Stimulated activated effector memory CD8-positive, alpha-beta T cell treated with anti-CD3 and anti-CD28 coated beads, Interleukin-12 subunit alpha, Interleukin-12 subunit beta, amount 100 ng/mL, for 72 hours (primary cell): ENCODE data around the gene CBFA2T2.

Experiments used
- ATAC-seq: fragments of 150-1000 bp; cut with Tn5 transposase; 2 replicates; pipeline ENCODE4 v1.10.0; 2021
- DNase-seq, 2 donors: peaks; one replicate each; pipeline ENCODE4 v3.0.0; 2021 to 2022; ENCODE audit warnings: low spot score in 2 of 2
- H3K27ac Mint-ChIP-seq: one replicate; pipeline ENCODE4 v1.8.0; 2022; ENCODE audit warnings: mild to moderate bottlenecking, mixed read lengths
- H3K36me3 Mint-ChIP-seq: one replicate; pipeline ENCODE4 v1.8.0; 2022; ENCODE audit warnings: mild to moderate bottlenecking, mixed read lengths
- H3K4me1 Mint-ChIP-seq: one replicate; pipeline ENCODE4 v1.8.0; 2022; ENCODE audit warnings: mixed read lengths
- H3K4me3 Mint-ChIP-seq: one replicate; pipeline ENCODE4 v1.8.0; 2022; ENCODE audit warnings: mild to moderate bottlenecking, mixed read lengths
- H3K9me3 Mint-ChIP-seq: one replicate; pipeline ENCODE4 v1.8.0; 2022; ENCODE audit warnings: mixed read lengths

The CBFA2T2 gene

DNA sequence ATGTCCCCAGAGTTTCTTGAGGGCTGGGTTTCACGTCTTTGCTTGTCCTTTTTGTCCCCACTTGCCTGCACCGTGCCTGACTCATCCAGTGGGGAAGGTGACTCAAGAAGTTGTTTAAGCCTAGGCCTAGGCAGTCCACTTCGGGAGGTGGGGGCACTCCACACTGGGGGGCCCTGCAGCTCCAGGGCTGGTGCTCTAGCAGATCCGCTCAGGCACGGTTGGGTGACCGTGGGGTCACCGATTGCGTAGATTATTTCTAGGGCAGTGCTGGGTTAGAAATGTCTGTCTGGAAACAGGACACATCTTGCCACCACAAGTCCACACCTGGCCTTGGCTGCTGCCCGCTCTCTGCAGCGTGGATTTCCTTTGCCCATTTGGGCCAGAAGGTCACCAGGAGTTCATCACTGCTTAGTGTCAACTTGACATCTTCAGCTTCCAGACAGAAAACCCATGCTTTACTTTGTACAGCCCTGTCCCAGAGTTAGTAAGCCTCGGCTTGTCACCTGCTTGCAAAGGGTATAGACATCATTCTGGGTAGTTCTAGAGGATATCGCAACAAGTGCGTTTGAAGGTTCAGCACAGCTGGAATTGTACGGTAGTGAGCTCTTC is 158.6 kb downstream of the CBFA2T2 start:
- DNase-seq (no peak), ATAC-seq (peak; percentile 59)

DNA sequence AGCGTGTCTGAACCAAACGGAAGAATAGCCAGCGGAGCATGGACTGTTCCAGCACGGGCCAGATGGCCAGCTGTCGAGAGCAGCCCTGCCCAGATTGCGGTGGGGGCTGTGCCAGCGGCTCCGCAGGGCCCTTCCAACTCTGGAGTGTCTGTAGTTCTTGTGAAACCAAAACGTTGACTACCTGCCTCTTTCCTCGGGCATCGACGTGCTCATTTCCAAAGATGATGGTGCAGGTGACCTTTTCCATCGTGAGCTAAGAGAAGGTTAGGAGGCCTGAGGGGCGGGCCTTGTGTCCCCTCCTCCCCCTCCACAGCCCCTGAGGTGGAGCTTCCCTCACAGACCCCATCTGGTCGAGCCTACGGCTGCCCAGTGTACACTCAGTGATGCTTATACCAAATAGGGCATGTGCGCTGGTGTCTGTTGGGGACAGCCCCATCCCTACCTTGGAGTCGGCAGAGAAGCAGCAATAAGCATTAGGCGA is 159.3 kb downstream of the CBFA2T2 start:
- H3K4me1 Mint-ChIP-seq: peaks cover 51% of the 10 kb centered on the region

More for the DNA sequence above, 158.6 kb downstream of the CBFA2T2 start:
- peaks cover 49% of the 10 kb centered on the region for H3K4me1 Mint-ChIP-seq
- H3K27ac Mint-ChIP-seq: no peak overlapping the region
- no peaks in the 10 kb centered on the region for H3K9me3 Mint-ChIP-seq
- H3K36me3 Mint-ChIP-seq: peaks cover 17% of the 10 kb centered on the region
- H3K4me3 Mint-ChIP-seq: no peak overlapping the region

DNA sequence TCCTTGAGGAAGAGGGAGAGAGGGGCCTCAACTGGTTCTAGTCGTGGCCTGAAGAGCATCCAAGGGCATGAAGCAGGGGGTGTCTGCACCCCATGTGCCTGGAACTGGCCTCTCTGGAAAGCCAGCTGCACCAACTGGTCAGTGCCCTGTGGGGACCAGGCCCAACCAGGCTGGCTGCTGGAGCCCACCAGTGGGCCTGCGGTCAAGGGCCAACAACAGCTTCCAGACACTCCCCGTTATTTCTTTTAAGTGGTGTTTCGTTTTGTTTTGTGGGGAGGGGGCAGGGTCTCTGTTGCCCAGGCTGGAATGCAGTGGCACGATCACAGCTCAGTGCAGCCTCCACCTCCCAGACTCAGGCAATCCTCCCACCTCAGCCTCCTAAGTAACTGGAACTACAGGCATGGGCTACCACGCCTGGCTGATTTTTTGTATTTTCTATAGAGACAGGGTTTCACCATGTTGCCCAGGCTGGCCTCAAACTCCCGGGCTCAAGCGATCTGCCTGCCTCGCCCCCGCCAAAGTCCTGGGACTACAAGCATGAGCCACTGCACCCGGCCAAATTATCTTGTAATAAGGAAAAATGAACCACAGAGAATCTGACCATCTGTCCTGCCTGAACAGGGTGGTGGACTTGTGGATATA is 160.3 kb downstream of the CBFA2T2 start:
- Mint-ChIP-seq H3K27ac (no peak overlapping the region), H3K36me3 (peaks cover 11% of the 10 kb centered on the region), H3K4me3 (no peak overlapping the region), H3K4me1 (peaks cover 51% of the 10 kb centered on the region), H3K9me3 (no peaks in the 10 kb centered on the region)
- ATAC-seq (no peak), DNase-seq (no peak)

More for the DNA sequence above, 159.3 kb downstream of the CBFA2T2 start:
- peaks cover 17% of the 10 kb centered on the region for H3K36me3 Mint-ChIP-seq
- no peak overlapping the region for H3K27ac Mint-ChIP-seq
- ATAC-seq (no peak), DNase-seq (peak in 1 of 2 donors; percentile 49)
- H3K9me3 Mint-ChIP-seq: no peaks in the 10 kb centered on the region
- no peak overlapping the region for H3K4me3 Mint-ChIP-seq

DNA sequence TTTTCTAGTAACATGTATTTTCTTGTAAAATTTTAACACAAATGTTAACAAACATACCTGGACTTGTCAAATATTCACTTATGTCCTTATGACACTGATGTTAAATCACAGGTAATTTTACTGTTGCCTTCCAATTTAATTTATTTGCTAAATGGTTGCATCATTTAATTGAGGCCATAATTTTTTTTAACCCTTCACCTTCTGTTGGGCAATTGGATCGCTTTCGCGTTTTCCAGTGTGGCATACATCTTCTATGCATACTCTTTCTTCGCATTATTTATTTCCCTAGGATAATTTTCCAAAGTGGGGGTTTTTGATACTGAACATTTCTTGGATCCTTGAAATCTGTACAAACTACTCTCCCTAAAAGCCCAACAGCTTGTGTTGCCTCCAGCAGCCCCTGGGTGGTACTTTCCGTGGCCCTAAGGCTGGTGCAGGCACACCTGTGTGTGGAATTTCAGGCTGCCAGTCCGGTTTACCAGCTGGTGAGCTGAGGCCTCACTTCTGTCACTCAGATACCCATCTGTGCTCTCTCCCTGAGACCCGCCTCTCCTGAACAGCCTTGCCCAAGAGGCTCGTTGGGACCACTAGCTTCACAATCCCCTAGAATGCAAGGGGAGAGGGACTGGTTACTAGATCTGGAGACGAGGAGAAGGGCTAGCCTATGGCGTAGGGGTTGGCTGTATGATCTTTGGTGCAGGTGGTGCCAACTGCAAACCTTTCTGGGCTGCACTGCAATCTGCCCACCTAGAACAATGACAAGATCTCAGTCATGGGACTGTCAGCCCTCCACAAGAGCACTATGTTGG is 161.1 kb downstream of the CBFA2T2 start:
- H3K4me1 Mint-ChIP-seq: peaks cover 51% of the 10 kb centered on the region
- ATAC-seq (no peak), DNase-seq (peak in 1 of 2 donors; percentile 50)
- H3K4me3 Mint-ChIP-seq: no peak overlapping the region
- peak overlapping the region; percentile 92 for H3K27ac Mint-ChIP-seq
- no peaks in the 10 kb centered on the region for H3K9me3 Mint-ChIP-seq
- H3K36me3 Mint-ChIP-seq: peaks cover 4% of the 10 kb centered on the region

DNA sequence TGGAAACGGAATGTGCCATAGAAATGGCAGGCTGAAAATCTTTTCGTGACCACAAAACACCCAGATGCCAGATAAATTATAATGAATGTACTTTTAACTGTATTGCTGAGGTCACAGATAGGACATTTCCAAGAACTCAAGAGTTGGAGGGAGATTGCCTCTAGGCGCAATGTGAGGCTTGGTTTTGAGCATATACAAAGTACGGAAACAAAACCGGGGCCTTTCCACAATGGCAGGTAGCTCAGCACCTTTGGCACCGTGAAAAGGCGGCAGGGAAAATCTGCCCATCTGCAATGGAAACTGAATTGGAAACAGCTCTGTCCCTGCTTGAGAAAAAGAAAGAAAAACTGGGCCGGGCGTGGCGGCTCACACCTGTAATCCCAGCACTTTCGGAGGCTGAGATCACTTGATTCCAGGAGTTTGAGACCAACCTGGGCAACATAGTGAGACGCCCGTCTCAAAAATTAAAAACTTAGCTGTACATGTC is 161.7 kb downstream of the CBFA2T2 start:
- DNase-seq (no peak), ATAC-seq (no peak)
- peaks cover 51% of the 10 kb centered on the region for H3K4me1 Mint-ChIP-seq
- no peak overlapping the region for H3K4me3 Mint-ChIP-seq
- H3K9me3 Mint-ChIP-seq: no peaks in the 10 kb centered on the region
- peak overlapping the region; percentile 92 for H3K27ac Mint-ChIP-seq
- no peaks in the 10 kb centered on the region for H3K36me3 Mint-ChIP-seq

DNA sequence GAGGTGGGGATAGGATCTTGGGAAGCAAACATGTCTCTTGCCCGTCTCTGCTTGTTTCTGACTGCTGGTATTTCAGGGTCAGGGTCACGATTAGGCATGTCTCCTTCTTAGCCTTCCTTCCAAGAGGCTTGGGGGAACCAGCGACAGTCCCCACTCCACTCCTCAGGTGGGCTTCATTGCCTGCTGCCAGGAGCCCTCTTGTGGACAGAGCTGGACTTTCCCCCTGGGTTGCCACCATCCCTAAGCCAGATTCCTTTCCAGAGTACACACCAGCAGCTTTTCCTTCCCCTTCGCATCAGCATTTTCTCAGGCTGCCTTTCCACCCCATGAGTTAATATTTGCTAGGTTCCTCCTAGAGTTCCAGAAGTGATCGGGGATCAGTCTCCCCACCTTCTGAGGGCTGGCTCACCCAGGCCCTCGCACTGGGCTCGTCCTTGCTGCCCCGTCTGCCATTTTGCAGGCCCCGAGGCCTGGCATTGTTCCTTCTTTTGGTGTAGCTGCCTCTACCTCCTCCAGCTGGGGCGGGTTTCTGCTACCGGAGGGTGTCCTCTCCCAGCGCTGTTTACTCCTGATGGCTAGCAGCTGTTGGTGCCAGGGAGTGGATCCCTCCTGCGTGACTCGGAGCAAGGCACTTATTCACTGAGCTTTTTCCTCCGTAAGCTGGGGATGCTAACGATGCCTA is 163.5 kb downstream of the CBFA2T2 start:
- H3K27ac Mint-ChIP-seq: peak overlapping the region; percentile 92
- H3K9me3 Mint-ChIP-seq: no peaks in the 10 kb centered on the region
- DNase-seq: peak in 1 of 2 donors; percentile 74

DNA sequence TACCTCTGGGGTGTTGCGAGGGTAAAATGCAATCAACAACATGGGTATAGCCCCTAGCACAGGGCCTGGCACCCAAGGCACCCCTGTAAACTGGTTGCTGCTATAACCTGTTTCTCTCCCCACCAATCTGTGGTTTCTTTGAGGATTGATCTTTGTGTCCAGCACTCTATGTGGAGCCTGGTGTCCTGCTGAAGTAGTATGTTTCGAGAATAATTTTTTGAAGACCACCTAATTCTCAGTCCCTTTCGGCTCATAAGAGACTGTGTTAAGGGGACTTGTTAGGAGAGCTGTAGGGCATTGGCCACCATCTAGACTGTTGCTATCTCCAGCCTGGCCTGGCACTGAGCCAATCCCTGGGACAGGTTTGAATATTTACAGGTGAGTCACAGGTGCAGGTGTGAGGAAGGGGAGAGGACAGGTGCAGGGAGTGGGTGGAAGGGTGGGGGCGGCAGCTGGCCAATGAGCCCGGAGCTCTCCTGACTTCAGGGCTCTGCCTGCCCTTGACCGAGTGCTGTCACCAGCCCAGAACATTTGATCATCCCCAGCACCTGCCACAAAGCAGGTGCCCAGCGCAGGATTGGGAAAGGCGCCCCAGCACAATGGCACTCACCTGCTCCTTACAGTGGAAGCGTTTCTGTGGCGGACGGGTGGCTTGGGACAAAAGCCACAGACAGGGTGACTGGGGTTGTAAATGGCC is 164.2 kb downstream of the CBFA2T2 start:
- H3K4me3 Mint-ChIP-seq: no peak overlapping the region

More for the DNA sequence above, 163.5 kb downstream of the CBFA2T2 start:
- peak overlapping the region; percentile 22 for H3K4me3 Mint-ChIP-seq
- no peaks in the 10 kb centered on the region for H3K36me3 Mint-ChIP-seq
- ATAC-seq: peak; percentile 42
- peaks cover 41% of the 10 kb centered on the region for H3K4me1 Mint-ChIP-seq

DNA sequence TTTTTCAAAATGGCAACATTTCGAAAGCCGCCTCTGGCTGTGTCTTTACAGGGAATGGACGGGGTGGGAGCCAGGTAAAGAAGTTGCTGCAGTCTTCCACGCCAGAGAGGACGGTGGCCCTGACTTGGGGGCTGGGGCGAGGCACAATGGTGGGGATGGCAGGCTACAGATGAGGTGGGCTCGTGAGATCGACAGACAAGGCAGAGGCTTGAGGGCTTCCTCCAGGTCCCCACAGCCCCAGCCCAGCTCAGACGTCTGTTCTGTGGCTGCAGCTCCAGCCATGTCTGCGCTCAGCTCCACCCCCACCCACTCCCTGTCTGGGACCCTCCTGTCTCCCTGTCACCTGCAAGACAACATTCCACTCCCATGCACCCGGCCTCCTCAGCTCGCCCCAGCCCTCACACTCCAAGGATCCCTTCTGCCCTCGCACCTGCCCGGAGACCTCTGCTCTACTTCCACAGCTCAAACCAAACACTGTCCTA is 164.8 kb downstream of the CBFA2T2 start:
- no peaks in the 10 kb centered on the region for H3K9me3 Mint-ChIP-seq

More for the DNA sequence above, 164.2 kb downstream of the CBFA2T2 start:
- Mint-ChIP-seq H3K36me3 (no peaks in the 10 kb centered on the region), H3K27ac (no peak overlapping the region), H3K4me1 (peaks cover 34% of the 10 kb centered on the region), H3K9me3 (no peaks in the 10 kb centered on the region)
- DNase-seq (no peak), ATAC-seq (no peak)

GRCh38 chr20:33655164-33655563 is 165.3 kb downstream of the CBFA2T2 start:
- H3K4me3 Mint-ChIP-seq: no peak overlapping the region
- peak overlapping the region; percentile 8 for H3K27ac Mint-ChIP-seq
- no peaks in the 10 kb centered on the region for H3K36me3 Mint-ChIP-seq
- ATAC-seq: no peak
- DNase-seq: no peak
- no peaks in the 10 kb centered on the region for H3K9me3 Mint-ChIP-seq
- peaks cover 27% of the 10 kb centered on the region for H3K4me1 Mint-ChIP-seq

More for the DNA sequence above, 164.8 kb downstream of the CBFA2T2 start:
- DNase-seq (no peak), ATAC-seq (no peak)
- peaks cover 27% of the 10 kb centered on the region for H3K4me1 Mint-ChIP-seq
- H3K36me3 Mint-ChIP-seq: no peaks in the 10 kb centered on the region
- no peak overlapping the region for H3K4me3 Mint-ChIP-seq
- H3K27ac Mint-ChIP-seq: peak overlapping the region; percentile 8

DNA sequence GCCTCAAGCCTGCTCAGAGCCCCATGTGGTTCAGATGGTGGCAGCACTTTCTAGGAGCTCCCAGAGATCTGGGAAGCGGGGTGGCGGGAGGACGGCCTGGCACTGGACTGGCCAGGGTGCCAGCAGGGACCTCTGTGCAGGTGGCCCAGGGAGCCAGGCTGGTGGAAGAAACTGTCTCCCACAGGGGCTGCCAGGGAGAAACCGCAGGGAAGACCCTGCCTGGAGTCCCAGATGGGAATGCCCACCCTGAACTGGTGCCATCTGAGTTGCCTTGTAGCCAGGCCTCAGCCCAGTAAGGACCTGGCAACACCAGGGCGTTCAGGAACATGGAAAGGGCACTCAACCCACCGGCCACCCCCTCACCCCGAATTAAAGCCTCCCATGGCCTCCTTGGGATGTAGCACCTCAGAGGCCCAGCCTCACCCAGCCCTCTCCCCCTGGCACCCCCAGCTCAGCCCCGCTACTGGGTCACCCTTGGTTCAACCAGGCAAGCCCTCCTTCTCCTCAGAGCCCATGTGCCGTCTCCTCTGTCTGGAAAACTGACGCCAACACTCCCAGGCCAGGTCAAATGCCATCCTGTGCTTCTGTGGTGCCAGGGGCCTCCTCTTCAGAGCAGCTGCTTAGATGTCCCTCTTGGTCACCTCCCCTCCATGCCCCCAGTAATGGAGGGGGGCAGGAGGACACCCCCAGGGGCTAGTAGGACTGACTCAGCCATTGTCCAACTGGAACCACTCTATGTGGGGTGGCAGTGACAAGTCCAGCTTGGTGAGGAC is 166.3 kb downstream of the CBFA2T2 start:
- Mint-ChIP-seq H3K4me1 (peaks cover 23% of the 10 kb centered on the region), H3K27ac (no peak overlapping the region), H3K36me3 (no peaks in the 10 kb centered on the region), H3K9me3 (no peaks in the 10 kb centered on the region), H3K4me3 (no peak overlapping the region)
- DNase-seq (no peak), ATAC-seq (no peak)

GRCh38 chr20:33656783-33657703 is 167.1 kb downstream of the CBFA2T2 start:
- ATAC-seq: no peak
- Mint-ChIP-seq H3K27ac (no peak overlapping the region), H3K36me3 (no peaks in the 10 kb centered on the region), H3K4me1 (peaks cover 14% of the 10 kb centered on the region), H3K9me3 (no peaks in the 10 kb centered on the region), H3K4me3 (no peak overlapping the region)
- no peak for DNase-seq

DNA sequence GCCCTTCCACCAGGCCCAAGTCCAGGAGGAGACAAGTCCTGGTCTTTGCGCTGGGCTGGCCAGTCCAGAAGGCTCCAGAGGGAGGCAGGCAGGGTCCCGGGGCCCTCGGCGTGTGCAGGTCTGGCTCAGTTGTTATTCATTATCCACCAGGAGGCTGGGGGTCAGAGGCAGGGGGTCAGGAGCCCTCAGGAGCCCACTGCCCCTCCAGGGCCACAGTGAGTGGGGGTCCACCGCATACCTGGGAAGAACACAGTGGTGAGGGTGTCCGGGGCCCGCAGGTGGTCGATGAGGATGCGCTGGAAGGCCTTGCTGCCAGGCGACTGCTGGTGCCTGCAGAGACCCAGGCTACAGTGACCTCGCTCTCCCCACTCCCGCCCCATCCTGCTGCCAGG is 167.8 kb downstream of the CBFA2T2 start:
- H3K9me3 Mint-ChIP-seq: no peaks in the 10 kb centered on the region
- no peaks in the 10 kb centered on the region for H3K36me3 Mint-ChIP-seq
- ATAC-seq (no peak), DNase-seq (no peak)
- peaks cover 12% of the 10 kb centered on the region for H3K4me1 Mint-ChIP-seq
- H3K4me3 Mint-ChIP-seq: no peak overlapping the region
- no peak overlapping the region for H3K27ac Mint-ChIP-seq

DNA sequence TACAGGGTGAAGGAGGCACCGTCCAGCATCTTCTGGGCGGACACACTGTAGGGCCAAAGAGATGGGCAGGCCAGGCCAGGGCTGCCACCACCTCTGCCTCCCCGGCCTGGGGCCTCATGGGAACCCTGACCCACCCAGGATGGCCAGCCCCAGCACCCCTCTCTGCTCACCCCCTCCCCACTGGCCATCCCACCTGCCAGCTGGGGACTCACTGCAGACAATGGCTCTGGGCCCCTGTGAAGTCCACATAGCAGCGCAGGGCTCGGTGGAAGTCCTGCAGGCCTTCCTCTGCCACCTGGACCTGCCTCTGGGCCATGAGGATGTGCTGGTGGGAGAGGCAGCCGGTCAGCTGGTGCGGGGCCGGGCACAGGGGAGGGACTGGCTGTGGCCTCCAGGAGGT is 168.6 kb downstream of the CBFA2T2 start:
- ATAC-seq: no peak
- no peaks in the 10 kb centered on the region for H3K9me3 Mint-ChIP-seq
- H3K4me3 Mint-ChIP-seq: no peak overlapping the region
- no peak overlapping the region for H3K27ac Mint-ChIP-seq
- no peaks in the 10 kb centered on the region for H3K36me3 Mint-ChIP-seq
- peaks cover 8% of the 10 kb centered on the region for H3K4me1 Mint-ChIP-seq
- no peak for DNase-seq
